ENCODE measurements around the gene TBCD. TPM values are rescaled to one million over a fixed set of nuclear protein-coding genes. Genes with fewer than 3 reads are reported as not detected.
A peak's percentile ranks its signal among the peaks of the same experiment; 100 is the strongest.

TBCD gene
- total RNA-seq, 1 donor from 2014 or later = 55.5 TPM

- ATAC-seq = no peak
These were observed 121.0 kb downstream of the TBCD start for GRCh38 chr17:82872591-82873520.

GRCh38 chr17:82873521-82873920, 121.7 kb downstream of the TBCD start:
- ATAC-seq = no peak

- ATAC-seq = peak; percentile 90
These were observed 122.4 kb downstream of the TBCD start for GRCh38 chr17:82874011-82874835.

- ATAC-seq = peak; percentile 83
These were observed 123.6 kb downstream of the TBCD start for GRCh38 chr17:82875407-82875856.

GRCh38 chr17:82876149-82876548, 124.3 kb downstream of the TBCD start:
- ATAC-seq = peak; percentile 70

GRCh38 chr17:82876602-82877379, 124.9 kb downstream of the TBCD start:
- peak; percentile 44 for ATAC-seq

GRCh38 chr17:82878527-82878926, 126.7 kb downstream of the TBCD start:
- no peak for ATAC-seq

GRCh38 chr17:82879241-82879640, 127.4 kb downstream of the TBCD start:
- ATAC-seq = no peak

- no peak for ATAC-seq
These were observed 128.9 kb downstream of the TBCD start for GRCh38 chr17:82880620-82881323.

- no peak for ATAC-seq
These were observed 129.5 kb downstream of the TBCD start for GRCh38 chr17:82881324-82881823.

GRCh38 chr17:82881900-82882714, 130.2 kb downstream of the TBCD start:
- no peak for ATAC-seq

- peak; percentile 20 for ATAC-seq
These were observed 131.0 kb downstream of the TBCD start for GRCh38 chr17:82882715-82883418.

GRCh38 chr17:82883419-82884031, 131.7 kb downstream of the TBCD start:
- ATAC-seq = no peak

- no peak for ATAC-seq
These were observed 132.6 kb downstream of the TBCD start for GRCh38 chr17:82884341-82884969.

GRCh38 chr17:82884970-82885353, 133.1 kb downstream of the TBCD start:
- no peak for ATAC-seq

GRCh38 chr17:82887255-82888164, 135.6 kb downstream of the TBCD start:
- no peak for ATAC-seq

- peak; percentile 61 for ATAC-seq
These were observed 137.0 kb downstream of the TBCD start for GRCh38 chr17:82888583-82889495.

Measured in esophagus mucosa (tissue), 1 donor.